GM12891 (cell line): ENCODE results near the gene LRP11.

Source experiments
- POLR2AphosphoS5 ChIP-seq: IDR thresholded peaks from 2 replicates; pipeline ENCODE4 v1.6.1; 2011; ENCODE audit warnings: low read depth, low read length, control low read depth
- SPI1 ChIP-seq: IDR thresholded peaks from 2 replicates; pipeline ENCODE4 v1.6.1; 2011; ENCODE audit warnings: low read depth, low read length, control low read depth

DNA sequence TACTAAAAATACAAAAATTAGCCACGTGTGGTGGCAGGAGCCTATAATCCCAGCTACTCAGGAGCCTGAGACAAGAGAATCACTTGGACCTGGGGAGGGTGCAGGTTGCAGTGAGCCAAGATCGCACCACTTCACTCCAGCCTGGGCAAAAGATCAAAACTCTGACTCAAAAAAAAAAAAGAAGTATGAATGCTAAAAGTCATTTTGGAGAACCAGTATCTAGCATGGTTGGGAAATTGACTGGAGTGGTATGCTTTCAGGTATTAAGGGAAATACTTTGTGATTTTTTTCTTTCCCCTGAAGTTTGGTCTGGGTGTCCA lies 84.6 kb downstream of the LRP11 start:
- TF ChIP-seq SPI1 (no peak), POLR2AphosphoS5 (no peak)
